GOT3 (cell line): ENCODE data around the gene ZNF500.
"Not testable (repeated sequence)": the region's sequence is repeated elsewhere in the genome, so short reads cannot be mapped to it uniquely, and the experiment has no call there.

Source experiments
- DNase-seq: peaks from one replicate; lab custom pipeline; 2025; ENCODE audit warnings: mixed read lengths; lab: John Stamatoyannopoulos, UW

Gene ZNF500

GRCh38 chr16:4745274-4745569 lies 21.7 kb downstream of the ZNF500 start:
- no peak for DNase-seq

- DNase-seq = no peak
Measured at GRCh38 chr16:4744555-4745273, 22.2 kb downstream of the ZNF500 start.

GRCh38 chr16:4743226-4743878 lies 23.6 kb downstream of the ZNF500 start:
- no peak for DNase-seq

- not testable (repeated sequence) for DNase-seq
Measured at GRCh38 chr16:4738370-4738769, 28.6 kb downstream of the ZNF500 start.

- no peak for DNase-seq
Measured at GRCh38 chr16:4737545-4737944, 29.4 kb downstream of the ZNF500 start.

GRCh38 chr16:4736546-4736945 lies 30.4 kb downstream of the ZNF500 start:
- no peak for DNase-seq

- peak; percentile 49 for DNase-seq
Measured at GRCh38 chr16:4734730-4735535, 32.0 kb downstream of the ZNF500 start.

GRCh38 chr16:4734063-4734729 lies 32.8 kb downstream of the ZNF500 start, which contains the start of the genes ANKS3 and DNAAF8:
TSS of gene ANKS3 (minus strand) at chr16:4734271. CDS start at chr16:4730149, 4,122 bp downstream.
TSS of gene DNAAF8 (plus strand) at chr16:4734537. CDS start at chr16:4736515, 1,978 bp downstream.
- DNase-seq = peak; percentile 82

GRCh38 chr16:4733747-4734062 lies 33.3 kb downstream of the ZNF500 start:
- no peak for DNase-seq

GRCh38 chr16:4733211-4733742 lies 33.7 kb downstream of the ZNF500 start:
- no peak for DNase-seq

GRCh38 chr16:4729876-4730275 lies 37.1 kb downstream of the ZNF500 start:
- no peak for DNase-seq

GRCh38 chr16:4728676-4729075 lies 38.3 kb downstream of the ZNF500 start:
- DNase-seq = no peak

GRCh38 chr16:4726616-4727015 lies 40.3 kb downstream of the ZNF500 start:
- DNase-seq = no peak

- DNase-seq = no peak
Measured at GRCh38 chr16:4724661-4725270, 42.2 kb downstream of the ZNF500 start.

- no peak for DNase-seq
Measured at GRCh38 chr16:4723071-4723767, 43.7 kb downstream of the ZNF500 start.

- no peak for DNase-seq
Measured at GRCh38 chr16:4718466-4718865, 48.5 kb downstream of the ZNF500 start.

- DNase-seq = no peak
Measured at GRCh38 chr16:4714996-4715395, 52.0 kb downstream of the ZNF500 start.

GRCh38 chr16:4713663-4714501 lies 53.1 kb downstream of the ZNF500 start:
- DNase-seq = no peak

GRCh38 chr16:4709481-4709880 lies 57.5 kb downstream of the ZNF500 start:
- DNase-seq = no peak

GRCh38 chr16:4706871-4707270 lies 60.1 kb downstream of the ZNF500 start:
- DNase-seq = no peak
